OCI-LY7 (cell line): ENCODE results near the gene C16orf96. TPM values are rescaled to one million over a fixed set of nuclear protein-coding genes. Genes with fewer than 3 reads are reported as not detected.

Experiments used
- BruUV-seq: library from RNA; stranded (reverse); fragments of 400-500 nt; replicated peaks from 2 replicates; lab custom pipeline; 2021; lab: Mats Ljungman, UMichigan
- CTCF ChIA-PET: fragments of 300-600 bp; sonication (Branson Sonifier 250); formaldehyde crosslinking; loops from one replicate; lab custom pipeline; 2022; ENCODE audit warnings: antibody characterized with exemption; ENCODE audit not compliant: unreplicated experiment; lab: Charles Lee
- POLR2A ChIA-PET: fragments of 300-600 bp; sonication (Branson Sonifier 250); formaldehyde crosslinking; loops from one replicate; lab custom pipeline; 2022; ENCODE audit warnings: antibody characterized with exemption; lab: Charles Lee
- DNase-seq: peaks from one replicate; pipeline ENCODE4 v3.0.0-alpha.2; 2015; ENCODE audit warnings: low spot score
- H2AFZ ChIP-seq: fragments of 200-600 bp; sonication (generic), shearing (Covaris generic); 2 replicates; pipeline ENCODE4 v1.6.1; 2014; ENCODE audit warnings: mild to moderate bottlenecking, antibody characterized with exemption, low read length, moderate library complexity
- H3K27ac ChIP-seq: fragments of 200-600 bp; sonication (generic); 2 replicates; pipeline ENCODE4 v1.5.1; 2014; ENCODE audit warnings: mixed run types, low read depth, mild to moderate bottlenecking, moderate library complexity, low read length, inconsistent platforms; ENCODE audit not compliant: poor library complexity, severe bottlenecking
- H3K36me3 ChIP-seq: fragments of 200-600 bp; sonication (generic); 2 replicates; pipeline ENCODE4 v1.6.1; 2014; ENCODE audit warnings: mild to moderate bottlenecking, antibody characterized with exemption, low read length, moderate library complexity, mixed read lengths; ENCODE audit not compliant: insufficient read depth
- H3K4me1 ChIP-seq: fragments of 200-600 bp; sonication (generic); 2 replicates; pipeline ENCODE4 v1.5.1; 2014; ENCODE audit warnings: mild to moderate bottlenecking, low read length; ENCODE audit not compliant: insufficient read depth, poor library complexity, severe bottlenecking
- H3K4me2 ChIP-seq: fragments of 200-600 bp; sonication (generic); 2 replicates; pipeline ENCODE4 v1.6.1; 2014; ENCODE audit warnings: mild to moderate bottlenecking, low read length
- H3K4me3 ChIP-seq: fragments of 200-600 bp; sonication (generic); 2 replicates; pipeline ENCODE4 v1.5.1; 2014; ENCODE audit warnings: mild to moderate bottlenecking, low read depth, low read length; ENCODE audit not compliant: poor library complexity, severe bottlenecking
- H3K79me2 ChIP-seq: fragments of 200-600 bp; sonication (generic); 2 replicates; pipeline ENCODE4 v1.6.1; 2016; ENCODE audit warnings: low read depth, mild to moderate bottlenecking, low read length, moderate library complexity, mixed read lengths; ENCODE audit not compliant: insufficient read depth
- H3K9me2 ChIP-seq: fragments of 200-600 bp; sonication (generic); 2 replicates; pipeline ENCODE4 v1.6.1; 2016; ENCODE audit warnings: mild to moderate bottlenecking, low read length, mixed read lengths; ENCODE audit not compliant: insufficient read depth
- H3K9me3 ChIP-seq: fragments of 200-600 bp; sonication (generic); 2 replicates; pipeline ENCODE4 v1.6.1; 2014; ENCODE audit warnings: mild to moderate bottlenecking, mixed run types, low read length, mixed read lengths
- H4K20me1 ChIP-seq: fragments of 200-600 bp; sonication (generic); 2 replicates; pipeline ENCODE4 v1.6.1; 2014; ENCODE audit warnings: mild to moderate bottlenecking, antibody characterized with exemption, low read length, moderate library complexity, mixed read lengths; ENCODE audit not compliant: insufficient read depth
- CTCF ChIP-seq: fragments of 200-600 bp; sonication (generic); conservative IDR thresholded peaks from 2 replicates; pipeline ENCODE4 v1.5.1; 2014; ENCODE audit warnings: mild to moderate bottlenecking, antibody characterized with exemption, low read length, moderate library complexity, mixed read lengths
- EZH2phosphoT487 ChIP-seq: fragments of 200-600 bp; sonication (generic); IDR thresholded peaks from 2 replicates; pipeline ENCODE4 v1.6.1; 2018; ENCODE audit warnings: low read depth, borderline replicate concordance, mild to moderate bottlenecking, mixed run types, antibody characterized with exemption, low read length, moderate library complexity, mixed read lengths
- intact Hi-C: fragments of 100-400 bp; cut with micrococcal nuclease; formaldehyde crosslinking; loops from one replicate; pipeline ENCODE4 v1.10.0; 2022; ENCODE audit not compliant: unreplicated experiment
- total RNA-seq, 2 experiments: library from RNA; depleted of rRNA in 1 of 2; stranded (reverse); fragments of >200 nt in 1 of 2; shearing (Covaris generic) in 1 of 2; gene quantifications; 2 replicates each; pipeline ENCODE4 v1.2.3, GENCODE V29; 2014 to 2022

C16orf96 gene
- total RNA-seq, 2 experiments from 2014 or later: 0.13 to 0.27 TPM

- no peak overlapping the region for H3K4me3 ChIP-seq
- intact Hi-C loops: no loop called here
- POLR2A ChIA-PET: no interaction called here
Observed at GRCh38 chr16:4534151-4534790, 21.9 kb upstream of the C16orf96 start.

GRCh38 chr16:4535627-4536108, 20.5 kb upstream of the C16orf96 start:
- POLR2A ChIA-PET: no interaction called here
- DNase-seq: no peak
- H3K4me3 ChIP-seq: no peak overlapping the region
- TF ChIP-seq CTCF (no peak), EZH2phosphoT487 (no peak)
- intact Hi-C loops: no loop called here
- H3K9me2 ChIP-seq: no peaks in the 10 kb centered on the region
- no peaks in the 10 kb centered on the region; the same call in none of the 2 replicates for H3K36me3 ChIP-seq
- H3K4me2 ChIP-seq: no peak overlapping the region
- H3K4me1 ChIP-seq: peaks cover 14% of the 10 kb centered on the region
- BruUV-seq: no TSS peak
- no peaks in the 10 kb centered on the region for H3K79me2 ChIP-seq
- H4K20me1 ChIP-seq: no peaks in the 10 kb centered on the region
- H3K27ac ChIP-seq: no peak overlapping the region
- peaks cover 16% of the 10 kb centered on the region for H3K9me3 ChIP-seq
- CTCF ChIA-PET: no interaction called here
- no peak overlapping the region for H2AFZ ChIP-seq

More at GRCh38 chr16:4534151-4534790, 21.9 kb upstream of the C16orf96 start:
- H3K79me2 ChIP-seq: no peaks in the 10 kb centered on the region
- no peaks in the 10 kb centered on the region for H4K20me1 ChIP-seq
- H2AFZ ChIP-seq: no peak overlapping the region
- DNase-seq: no peak
- TF ChIP-seq EZH2phosphoT487 (no peak), CTCF (no peak)
- H3K9me2 ChIP-seq: no peaks in the 10 kb centered on the region
- no peaks in the 10 kb centered on the region; the same call in none of the 2 replicates for H3K36me3 ChIP-seq
- H3K9me3 ChIP-seq: peaks cover 4% of the 10 kb centered on the region
- CTCF ChIA-PET: no interaction called here
- no peak overlapping the region for H3K27ac ChIP-seq
- H3K4me1 ChIP-seq: peaks cover 28% of the 10 kb centered on the region
- BruUV-seq: no TSS peak
- no peak overlapping the region for H3K4me2 ChIP-seq
